Measurements from ENCODE around the gene SPCS3.
"Not testable (repeated sequence)": the region's sequence is repeated elsewhere in the genome, so short reads cannot be mapped to it uniquely, and the experiment has no call there.

Gene SPCS3

GRCh38 chr4:176306837-176307665 lies 12.7 kb upstream of the SPCS3 start:
- no peak for DNase-seq (ENCODE audit: low spot score)

- DNase-seq (ENCODE audit: low spot score), result no peak
These were observed 12.2 kb upstream of the SPCS3 start for GRCh38 chr4:176307666-176307930.

GRCh38 chr4:176308441-176308840 lies 11.3 kb upstream of the SPCS3 start:
- no peak for DNase-seq (ENCODE audit: low spot score)

- no peak for DNase-seq (ENCODE audit: low spot score)
These were observed 10.7 kb upstream of the SPCS3 start for GRCh38 chr4:176309046-176309445.

- DNase-seq (ENCODE audit: low spot score), result no peak
These were observed 10.0 kb upstream of the SPCS3 start for GRCh38 chr4:176309772-176310171.

GRCh38 chr4:176313596-176314336 lies 6.0 kb upstream of the SPCS3 start:
- DNase-seq (ENCODE audit: low spot score), result no peak

- no peak for DNase-seq (ENCODE audit: low spot score)
These were observed 539 bp upstream of the SPCS3 start for GRCh38 chr4:176319151-176319703.

- DNase-seq (ENCODE audit: low spot score), result peak; percentile 88
These were observed 692 bp downstream of the SPCS3 start for GRCh38 chr4:176320340-176320975.

GRCh38 chr4:176320976-176321361 lies 1.2 kb downstream of the SPCS3 start:
- DNase-seq (ENCODE audit: low spot score), result no peak

- peak; percentile 8 for DNase-seq (ENCODE audit: low spot score)
These were observed 1.8 kb downstream of the SPCS3 start for GRCh38 chr4:176321589-176321988.

GRCh38 chr4:176323511-176324160 lies 3.9 kb downstream of the SPCS3 start:
- no peak for DNase-seq (ENCODE audit: low spot score)

- not testable (repeated sequence) for DNase-seq (ENCODE audit: low spot score)
These were observed 5.1 kb downstream of the SPCS3 start for GRCh38 chr4:176324876-176325275.

- DNase-seq (ENCODE audit: low spot score), result no peak
These were observed 13.3 kb downstream of the SPCS3 start for GRCh38 chr4:176333076-176333475.

GRCh38 chr4:176334066-176334465 lies 14.3 kb downstream of the SPCS3 start:
- DNase-seq (ENCODE audit: low spot score), result no peak

- no peak for DNase-seq (ENCODE audit: low spot score)
These were observed 15.7 kb downstream of the SPCS3 start for GRCh38 chr4:176335421-176335820.

GRCh38 chr4:176339936-176340761 lies 20.4 kb downstream of the SPCS3 start:
- no peak for DNase-seq (ENCODE audit: low spot score)

- DNase-seq (ENCODE audit: low spot score), result peak; percentile 37
These were observed 21.3 kb downstream of the SPCS3 start for GRCh38 chr4:176340871-176341685.

GRCh38 chr4:176342384-176342783 lies 22.6 kb downstream of the SPCS3 start:
- DNase-seq (ENCODE audit: low spot score), result no peak

GRCh38 chr4:176343286-176343685 lies 23.5 kb downstream of the SPCS3 start:
- no peak for DNase-seq (ENCODE audit: low spot score)

- DNase-seq (ENCODE audit: low spot score), result not testable (repeated sequence)
These were observed 25.6 kb downstream of the SPCS3 start for GRCh38 chr4:176345346-176345745.

- DNase-seq (ENCODE audit: low spot score), result not testable (repeated sequence)
These were observed 27.1 kb downstream of the SPCS3 start for GRCh38 chr4:176346836-176347235.
